ENCODE measurements around the gene MROH8. TPM values are rescaled to one million over a fixed set of nuclear protein-coding genes. Genes with fewer than 3 reads are reported as not detected.
"Not testable (repeated sequence)": the region's sequence is repeated elsewhere in the genome, so short reads cannot be mapped to it uniquely, and the experiment has no call there.

Gene MROH8
- total and polyA plus RNA-seq, 5 experiments from 2014 or later = 0.49 to 2.5 (median 0.71) TPM

DNA sequence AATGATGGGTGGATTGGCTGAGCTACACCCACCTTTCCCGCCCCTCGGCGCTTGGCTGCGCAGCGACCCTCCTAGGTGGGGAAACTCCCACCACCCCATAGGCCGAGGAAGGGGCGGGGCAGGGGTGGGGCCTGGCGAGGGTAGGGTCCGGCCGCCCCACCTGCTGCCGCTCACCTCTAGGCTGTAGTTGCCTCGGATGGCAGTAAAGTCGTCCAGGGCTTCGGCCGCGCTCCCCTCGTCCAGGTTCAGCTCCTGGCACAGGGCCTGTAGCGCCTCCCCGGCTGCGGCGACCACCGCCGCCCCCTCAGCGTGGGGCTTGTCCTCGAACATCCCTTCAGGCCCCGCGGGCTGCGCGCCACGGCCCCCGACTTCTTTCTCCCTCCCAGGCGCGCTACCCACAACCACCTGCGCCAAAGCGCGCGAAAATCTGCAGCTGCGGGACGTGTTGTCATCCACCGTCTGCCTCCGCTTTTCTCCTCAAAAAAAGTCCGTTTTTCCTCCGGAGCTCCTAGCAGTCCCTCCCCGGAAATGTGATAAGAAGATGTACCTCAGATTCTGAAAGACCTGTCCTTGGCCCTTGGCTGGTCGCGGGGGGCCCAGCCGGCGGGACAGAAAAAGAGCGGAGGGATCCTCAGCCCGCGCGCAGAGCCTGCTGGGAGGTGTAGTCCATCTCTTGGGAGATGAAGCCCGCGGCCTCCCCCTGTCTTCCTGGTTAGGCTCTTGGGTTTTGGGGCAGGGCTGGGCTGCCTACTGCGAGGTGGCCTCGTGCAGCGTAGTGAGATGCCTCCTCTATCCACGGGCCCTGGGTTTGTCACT, 83.5 kb downstream of the MROH8 start, which contains the start of gene RBL1:
TSS of gene RBL1 (minus strand) at position 399 of the 816 bp plus-strand sequence. CDS start at position 330, 69 bp downstream.
- POLR2A ChIA-PET = interaction anchor here (0.6 to 2.6 kb wide), 16 partner anchors 15 to 165 kb away, joined by 3 to 24 read pairs (median 4); partner anchors contain the start of genes MROH8 and RPN2
- peak within 1 kb of the TSS; percentile 98 to 100 (median 99) for H3K4me3 Mint-ChIP-seq
- peak; percentile 76 to 94 (median 85) for DNase-seq
- no peaks in the 10 kb centered on the region for H3K9me3 Mint-ChIP-seq
- peaks cover 15 to 35% (median 25%) of the 10 kb centered on the region in 4 donors for H3K4me1 Mint-ChIP-seq
- peak within 1 kb of the TSS; percentile 98 to 100 (median 99) for H3K27ac Mint-ChIP-seq
- H3K27me3 Mint-ChIP-seq = peaks cover 0 to 2% (median 0%) of the 10 kb centered on the region in 5 donors
- peak; percentile 85 to 89 for ATAC-seq
- peaks cover 0 to 12% (median 4%) of the 10 kb centered on the region in 3 donors for H3K36me3 Mint-ChIP-seq

DNA sequence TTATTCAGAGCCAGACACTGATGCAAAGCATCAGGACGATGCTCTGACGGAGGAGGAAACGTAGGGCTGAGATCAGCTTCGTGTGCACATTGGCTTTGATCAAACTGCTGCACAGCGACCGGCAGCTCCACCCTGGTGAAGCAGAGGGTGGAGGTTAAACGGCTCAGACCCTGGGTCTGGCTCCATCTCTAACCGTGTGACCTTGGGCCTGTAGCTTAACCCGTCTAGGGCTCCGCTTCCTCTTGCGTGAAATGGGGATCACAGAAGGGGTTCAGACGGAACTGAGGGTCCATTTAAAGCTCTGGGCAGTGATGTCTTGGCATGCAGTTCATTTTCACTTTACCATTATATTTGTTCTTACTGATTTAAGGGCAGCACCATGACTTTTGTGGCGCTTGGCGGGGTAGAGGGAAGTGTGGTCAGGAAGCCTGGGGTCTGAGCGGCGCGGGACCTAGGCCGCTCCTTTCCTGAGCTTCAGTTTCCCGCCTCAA, 84.2 kb downstream of the MROH8 start:
- peak overlapping the region; percentile 91 to 99 (median 98) for H3K27ac Mint-ChIP-seq
- DNase-seq (peak; percentile 19 to 79 (median 51)), ATAC-seq (peak; percentile 55 to 76)
- no peaks in the 10 kb centered on the region for H3K9me3 Mint-ChIP-seq
- POLR2A ChIA-PET = interaction anchor here (0.6 to 2.6 kb wide), 15 partner anchors 18 to 165 kb away, joined by 3 to 24 read pairs (median 5); partner anchors contain the start of genes MROH8 and RPN2
- peaks cover 15 to 38% (median 26%) of the 10 kb centered on the region in 4 donors for H3K4me1 Mint-ChIP-seq
- peaks cover 0 to 15% (median 4%) of the 10 kb centered on the region in 3 donors for H3K36me3 Mint-ChIP-seq
- H3K27me3 Mint-ChIP-seq = peaks cover 0 to 2% (median 0%) of the 10 kb centered on the region in 5 donors
- H3K4me3 Mint-ChIP-seq = peak overlapping the region; percentile 93 to 100 (median 98)

DNA sequence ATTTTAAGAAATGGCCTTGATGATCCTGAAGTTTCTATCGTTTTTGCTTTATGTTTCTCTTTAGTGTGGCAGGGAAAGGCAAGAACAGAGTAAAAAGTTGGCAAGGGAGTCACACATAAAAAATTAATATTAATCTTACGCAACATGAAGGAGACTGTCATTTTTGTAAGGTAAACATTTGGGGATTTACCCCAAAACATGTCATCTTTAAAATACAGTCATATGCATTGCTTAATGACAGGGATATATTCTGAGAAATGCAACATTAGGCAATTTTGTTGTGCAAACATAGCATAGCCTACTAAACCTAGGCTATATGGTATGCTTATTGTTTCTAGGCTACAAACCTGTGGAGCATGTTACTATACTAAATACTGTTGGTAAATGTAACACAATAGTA, 88.9 kb downstream of the MROH8 start:
- Mint-ChIP-seq H3K4me1 (peaks cover 11 to 29% (median 23%) of the 10 kb centered on the region in 4 donors), H3K27me3 (no peaks in the 10 kb centered on the region), H3K9me3 (no peaks in the 10 kb centered on the region), H3K36me3 (peaks cover 0 to 51% (median 6%) of the 10 kb centered on the region in 3 donors), H3K4me3 (no peak overlapping the region), H3K27ac (peak overlapping the region in 2 of 10 donors; percentile 27 to 77)
- POLR2A ChIA-PET = no interaction called here
- ATAC-seq (no peak), DNase-seq (no peak)

DNA sequence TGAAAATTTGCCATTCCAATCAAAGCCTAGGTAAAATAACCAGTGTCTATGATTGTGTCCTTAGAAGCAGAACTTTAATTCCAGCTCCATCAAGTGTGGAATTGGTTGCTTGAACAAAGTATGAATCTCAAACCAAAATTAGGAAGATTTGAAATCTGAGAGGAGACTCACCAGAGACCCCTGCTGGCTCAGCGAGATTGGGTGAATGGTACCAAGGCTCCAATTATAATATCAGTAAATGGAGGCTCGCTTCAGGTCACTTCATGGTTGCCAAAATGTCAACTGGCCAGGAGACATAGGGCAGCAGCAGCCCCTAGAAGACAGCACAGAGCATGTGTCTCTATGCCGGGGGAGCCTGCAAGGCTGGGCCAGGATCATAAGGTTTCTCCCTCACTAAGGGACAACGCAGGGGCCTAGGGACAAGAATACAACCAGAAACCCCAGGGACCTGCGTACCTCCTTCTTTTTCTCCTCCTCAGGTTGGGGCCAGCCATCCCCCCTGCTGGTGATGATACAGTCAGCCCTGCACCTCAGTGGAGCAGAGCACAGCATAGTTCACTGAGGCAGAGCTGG, 97.5 kb downstream of the MROH8 start:
- H3K27me3 Mint-ChIP-seq = no peaks in the 10 kb centered on the region
- no peaks in the 10 kb centered on the region for H3K9me3 Mint-ChIP-seq
- H3K36me3 Mint-ChIP-seq = peaks cover 0 to 42% (median 12%) of the 10 kb centered on the region in 3 donors
- H3K4me3 Mint-ChIP-seq = peak overlapping the region in 1 of 10 donors; percentile 33
- peak; percentile 15 to 70 (median 41) for DNase-seq
- H3K27ac Mint-ChIP-seq = peak overlapping the region; percentile 61 to 87 (median 75)
- H3K4me1 Mint-ChIP-seq = peaks cover 6 to 22% (median 17%) of the 10 kb centered on the region in 4 donors
- POLR2A ChIA-PET = interaction anchor here (0.7 to 2.2 kb wide), 4 partner anchors 14 to 74 kb away, joined by 3 to 8 read pairs (median 4); partner anchors contain the start of gene RBL1
- peak; percentile 77 to 80 for ATAC-seq

DNA sequence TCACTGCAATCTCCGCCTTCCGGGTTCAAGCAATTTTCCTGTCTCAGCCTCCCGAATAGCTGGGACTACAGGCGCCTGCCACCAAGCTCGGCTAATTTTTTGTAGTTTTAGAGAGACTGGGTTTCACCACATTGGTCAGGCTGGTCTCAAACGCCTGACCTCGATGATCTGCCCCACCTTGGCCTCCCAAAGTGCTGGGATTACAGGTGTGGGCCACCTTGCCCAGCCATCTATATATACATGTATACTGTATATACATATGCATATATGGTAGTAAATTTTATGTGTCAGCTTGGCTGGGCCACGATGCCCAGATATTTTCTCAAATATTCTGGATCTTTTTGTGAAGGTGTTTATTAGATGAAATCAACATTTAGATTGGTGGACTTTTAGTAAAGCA, 102.3 kb downstream of the MROH8 start:
- POLR2A ChIA-PET = interaction anchor here (0.7 to 1.1 kb wide), 3 partner anchors 9 to 62 kb away, joined by 3 to 6 read pairs (median 3); partner anchors contain the start of gene RBL1
- Mint-ChIP-seq H3K4me1 (peaks cover 8 to 38% (median 27%) of the 10 kb centered on the region in 4 donors), H3K4me3 (no peak overlapping the region), H3K36me3 (peaks cover 4 to 29% (median 23%) of the 10 kb centered on the region in 3 donors), H3K27me3 (no peaks in the 10 kb centered on the region), H3K9me3 (peaks cover 0 to 4% (median 0%) of the 10 kb centered on the region in 9 donors), H3K27ac (peak overlapping the region in 2 of 10 donors; percentile 25 to 37)
- ATAC-seq = no peak
- no peak for DNase-seq

DNA sequence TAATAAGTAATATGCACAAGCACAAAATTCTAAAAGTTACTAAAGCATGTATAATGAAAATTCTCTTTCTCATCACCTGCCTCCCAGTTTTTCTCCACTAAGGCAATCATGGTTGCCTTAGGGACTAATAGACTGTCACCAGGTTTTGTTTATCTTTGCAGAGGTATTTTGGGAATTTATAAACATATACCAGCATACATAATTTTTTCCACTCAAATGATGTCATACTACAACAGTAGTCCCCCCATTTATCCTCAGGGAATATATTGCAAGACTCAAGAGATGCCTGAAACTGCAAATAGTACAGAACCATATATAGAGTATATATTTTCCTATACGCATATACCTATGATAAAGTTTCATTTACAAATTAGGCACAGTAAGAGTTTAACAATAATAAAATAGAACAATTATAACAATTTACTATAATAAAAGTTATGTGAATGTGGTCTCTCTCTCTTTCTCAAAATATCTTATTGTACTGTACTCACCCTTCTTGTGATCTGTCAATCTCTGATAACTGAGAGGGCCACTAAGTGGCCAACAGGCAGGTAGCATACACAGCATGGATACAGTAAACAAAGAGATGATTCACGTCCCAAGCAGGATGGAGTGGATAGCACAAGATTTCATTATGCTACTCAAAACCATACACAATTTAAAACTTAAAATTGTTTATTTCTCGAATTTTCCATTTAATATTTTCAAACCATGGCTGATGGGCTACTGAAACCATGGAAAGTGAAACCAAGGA, 103.2 kb downstream of the MROH8 start:
- ATAC-seq (no peak), DNase-seq (no peak)
- peaks cover 0 to 4% (median 0%) of the 10 kb centered on the region in 9 donors for H3K9me3 Mint-ChIP-seq
- peaks cover 4 to 26% (median 22%) of the 10 kb centered on the region in 3 donors for H3K36me3 Mint-ChIP-seq
- H3K27ac Mint-ChIP-seq = peak overlapping the region in 2 of 10 donors; percentile 19 to 37
- POLR2A ChIA-PET = interaction anchor here (0.7 kb wide), 2 partner anchors 61 to 103 kb away, joined by 3 read pairs; partner anchors contain the start of gene MROH8
- no peaks in the 10 kb centered on the region for H3K27me3 Mint-ChIP-seq
- H3K4me1 Mint-ChIP-seq = peaks cover 10 to 38% (median 27%) of the 10 kb centered on the region in 4 donors
- H3K4me3 Mint-ChIP-seq = no peak overlapping the region

DNA sequence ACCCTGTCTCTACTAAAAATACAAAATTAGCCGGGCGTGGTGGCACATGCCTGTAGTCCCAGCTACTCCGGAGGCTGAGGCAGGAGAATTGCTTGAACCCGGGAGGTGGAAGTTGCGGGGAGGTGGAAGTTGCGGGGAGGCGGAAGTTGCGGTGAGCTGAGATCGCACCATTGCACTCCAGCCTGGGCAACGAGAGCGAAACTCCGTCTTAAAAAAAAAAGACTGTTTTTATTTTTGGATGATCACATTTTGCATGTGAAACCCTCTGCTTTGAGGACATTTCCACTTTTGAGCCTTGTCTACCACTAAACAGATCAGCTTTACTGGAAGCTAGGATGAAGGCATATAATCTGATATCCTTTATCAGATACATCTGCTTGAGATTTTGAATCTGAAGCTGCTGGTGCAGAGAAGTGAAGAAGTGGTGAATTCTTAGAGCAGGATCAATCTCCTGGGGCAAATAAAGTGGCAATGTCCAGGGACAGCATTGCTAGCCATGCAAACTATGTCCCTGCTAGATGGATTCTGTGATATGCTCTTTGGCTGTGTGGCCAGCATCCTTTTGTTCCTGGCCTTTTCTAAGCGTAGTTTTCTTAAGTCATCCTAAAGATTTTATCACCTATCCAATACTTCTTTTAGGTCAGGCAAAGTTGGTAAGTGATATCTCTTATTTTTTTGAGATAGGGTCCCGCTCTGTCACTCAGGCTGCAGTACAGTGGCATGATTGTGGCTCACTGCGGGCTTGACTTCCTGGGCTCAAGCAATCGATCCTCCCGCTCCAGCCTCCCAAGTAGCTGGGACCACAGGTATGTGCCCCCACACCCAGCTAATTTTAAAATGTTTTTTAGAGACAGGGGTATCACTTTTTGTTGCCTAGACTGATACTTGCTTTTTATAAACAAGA, 106.8 kb downstream of the MROH8 start:
- Mint-ChIP-seq H3K9me3 (peaks cover 0 to 4% (median 0%) of the 10 kb centered on the region in 9 donors), H3K27me3 (no peaks in the 10 kb centered on the region), H3K27ac (peak overlapping the region in 8 of 10 donors; percentile 2 to 95 (median 53)), H3K36me3 (peaks cover 4 to 16% (median 14%) of the 10 kb centered on the region in 3 donors), H3K4me1 (peaks cover 9 to 36% (median 24%) of the 10 kb centered on the region in 4 donors), H3K4me3 (peak overlapping the region in 1 of 10 donors; percentile 8)
- POLR2A ChIA-PET = interaction anchor here (0.6 to 0.9 kb wide), 4 partner anchors 13 to 106 kb away, joined by 3 to 6 read pairs (median 4); partner anchors contain the start of gene RPN2
- DNase-seq = no peak
- ATAC-seq = no peak

DNA sequence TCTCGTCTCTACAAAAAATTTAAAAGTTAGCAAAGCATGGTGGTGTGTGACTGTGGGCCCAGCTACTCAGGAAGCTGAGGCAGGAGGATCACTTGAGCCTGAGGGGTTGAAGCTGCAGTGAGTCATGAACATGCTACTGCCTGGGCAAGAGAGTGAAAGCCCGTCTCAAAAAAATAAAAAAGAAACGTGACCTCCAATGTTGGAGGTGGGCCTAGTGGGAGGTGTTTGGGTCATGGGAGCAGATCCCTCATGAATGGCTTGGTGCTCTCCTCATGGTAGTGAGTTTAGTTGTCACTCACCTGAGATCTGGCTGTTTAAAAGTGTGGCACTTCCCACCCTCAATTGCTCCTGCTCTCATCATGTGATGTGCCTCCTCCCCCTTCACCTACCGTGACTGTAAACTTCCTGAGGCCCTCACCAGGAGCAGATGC, 107.9 kb downstream of the MROH8 start:
- peak in 4 of 10 donors; percentile 2 to 64 (median 13) for DNase-seq
- peaks cover 4 to 20% (median 14%) of the 10 kb centered on the region in 3 donors for H3K36me3 Mint-ChIP-seq
- POLR2A ChIA-PET = interaction anchor here (0.6 to 0.8 kb wide), 2 partner anchors 24 to 57 kb away, joined by 3 to 5 read pairs; partner anchors contain the start of gene RBL1

DNA sequence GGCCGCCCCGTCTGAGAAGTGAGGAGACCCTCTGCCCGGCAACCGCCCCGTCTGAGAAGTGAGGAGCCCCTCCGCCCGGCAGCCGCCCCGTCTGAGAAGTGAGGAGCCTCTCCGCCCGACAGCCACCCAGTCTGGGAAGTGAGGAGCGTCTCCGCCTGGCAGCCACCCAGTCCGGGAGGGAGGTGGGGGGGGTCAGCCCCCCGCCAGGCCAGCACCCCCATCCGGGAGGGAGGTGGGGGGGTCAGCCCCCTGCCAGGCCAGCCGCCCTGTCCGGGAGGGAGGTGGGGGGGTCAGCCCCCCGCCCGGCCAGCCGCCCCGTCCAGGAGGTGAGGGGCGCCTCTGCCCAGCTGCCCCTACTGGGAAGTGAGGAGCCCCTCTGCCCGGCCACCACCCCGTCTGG, 109.8 kb downstream of the MROH8 start:
- DNase-seq, POLR2A ChIA-PET, H3K27ac Mint-ChIP-seq, H3K9me3 Mint-ChIP-seq, H3K4me3 Mint-ChIP-seq, H3K27me3 Mint-ChIP-seq, ATAC-seq: not testable (repeated sequence)
- Mint-ChIP-seq H3K36me3 (peaks cover 0 to 31% (median 14%) of the 10 kb centered on the region in 3 donors), H3K4me1 (peaks cover 7 to 30% (median 20%) of the 10 kb centered on the region in 4 donors)

More for the DNA sequence above, 107.9 kb downstream of the MROH8 start:
- Mint-ChIP-seq H3K9me3 (peaks cover 0 to 4% (median 0%) of the 10 kb centered on the region in 9 donors), H3K27me3 (no peaks in the 10 kb centered on the region), H3K4me3 (peak overlapping the region in 9 of 10 donors; percentile 27 to 70 (median 56)), H3K27ac (peak overlapping the region; percentile 86 to 95 (median 89)), H3K4me1 (peaks cover 7 to 33% (median 23%) of the 10 kb centered on the region in 4 donors)
- ATAC-seq = peak; percentile 77 to 90

DNA sequence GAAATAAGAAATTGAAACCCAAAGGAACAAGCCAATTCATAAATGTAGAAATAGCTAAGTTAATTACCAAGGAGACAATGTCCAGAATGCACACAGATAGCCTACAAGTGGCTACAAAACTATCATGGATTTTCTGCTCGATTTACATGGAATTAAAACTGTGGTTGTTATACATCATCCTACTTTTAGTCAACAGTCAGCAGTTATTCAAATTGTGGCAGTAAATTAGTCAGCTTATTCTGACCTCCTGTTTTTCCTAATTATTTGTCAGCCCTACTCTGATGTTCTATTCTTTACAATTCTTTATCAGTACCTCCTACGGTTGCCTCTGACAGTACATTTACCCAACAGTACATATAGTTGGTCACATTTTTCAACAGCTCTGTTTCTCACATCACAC, 113.2 kb downstream of the MROH8 start:
- H3K4me1 Mint-ChIP-seq = peaks cover 2 to 6% (median 4%) of the 10 kb centered on the region in 4 donors
- H3K27ac Mint-ChIP-seq = peak overlapping the region in 1 of 10 donors; percentile 27
- no peaks in the 10 kb centered on the region for H3K9me3 Mint-ChIP-seq
- no peaks in the 10 kb centered on the region for H3K27me3 Mint-ChIP-seq
- no peak for DNase-seq
- H3K4me3 Mint-ChIP-seq = no peak overlapping the region
- ATAC-seq = no peak
- POLR2A ChIA-PET = no interaction called here
- H3K36me3 Mint-ChIP-seq = peaks cover 0 to 47% (median 14%) of the 10 kb centered on the region in 3 donors
